GM12891 (cell line): Measurements from ENCODE around the gene ENTPD2.

Experiments used
- PAX5 ChIP-seq: IDR thresholded peaks from 2 replicates; pipeline ENCODE4 v1.6.1; 2011; ENCODE audit warnings: low read length, moderate library complexity, mild to moderate bottlenecking; ENCODE audit not compliant: insufficient read depth, severe bottlenecking
- POLR2A ChIP-seq: IDR thresholded peaks from 2 replicates; pipeline ENCODE4 v1.6.1; 2011; ENCODE audit warnings: low read depth, low read length, control low read depth
- POLR2AphosphoS5 ChIP-seq: IDR thresholded peaks from 2 replicates; pipeline ENCODE4 v1.6.1; 2011; ENCODE audit warnings: low read depth, low read length, control low read depth
- SPI1 ChIP-seq: IDR thresholded peaks from 2 replicates; pipeline ENCODE4 v1.6.1; 2011; ENCODE audit warnings: low read depth, low read length, control low read depth

- no peak for TF ChIP-seq POLR2A
- no peak for TF ChIP-seq PAX5
- no peak for TF ChIP-seq POLR2AphosphoS5
- no peak for TF ChIP-seq SPI1
Observed at GRCh38 chr9:137021979-137022661, 31.7 kb downstream of the ENTPD2 start.
